Bronchial epithelial cell (primary cell): ENCODE data around the gene SNAP29. TPM values are rescaled to one million over a fixed set of nuclear protein-coding genes. Genes with fewer than 3 reads are reported as not detected.

Experiments
- DNase-seq: peaks from one replicate; pipeline ENCODE4 v3.0.0-alpha.2; 2010; ENCODE audit warnings: low read depth
- FAIRE-seq: peaks from 2 replicates; lab custom pipeline; 2011; peaks lifted over from hg19 to GRCh38; lab: Jason Lieb, UNC
- H3K27me3 ChIP-seq: 2 replicates; pipeline ENCODE4 v1.5.1; 2011; ENCODE audit warnings: low read length; ENCODE audit not compliant: control insufficient read depth, insufficient read depth
- H3K36me3 ChIP-seq: 2 replicates; pipeline ENCODE4 v1.5.1; 2011; ENCODE audit warnings: low read length; ENCODE audit not compliant: control insufficient read depth, insufficient read depth
- H3K4me3 ChIP-seq: 2 replicates; pipeline ENCODE4 v1.5.1; 2011; ENCODE audit warnings: mild to moderate bottlenecking, low read depth, low read length, control low read depth
- CTCF ChIP-seq: IDR thresholded peaks from 2 replicates; pipeline ENCODE4 v1.5.1; 2011; ENCODE audit warnings: mild to moderate bottlenecking, moderate library complexity, low read length, control low read depth, inconsistent platforms; ENCODE audit not compliant: insufficient read depth, severe bottlenecking
- total RNA-seq: library from RNA; depleted of rRNA; stranded (reverse); fragments of >200 nt; gene quantifications from 2 replicates; pipeline ENCODE4 v1.2.1, GENCODE V29; 2014

Gene SNAP29
- total RNA-seq, 1 donor from 2014 or later: 3.7 TPM

- H3K4me3 ChIP-seq: no peak overlapping the region
- FAIRE-seq (no peak), DNase-seq (no peak)
- H3K27me3 ChIP-seq: no peaks in the 10 kb centered on the region
- peaks cover 5% of the 10 kb centered on the region for H3K36me3 ChIP-seq
- TF ChIP-seq CTCF: no peak
Measured at GRCh38 chr22:20875296-20875695, 16.5 kb downstream of the SNAP29 start.

GRCh38 chr22:20877715-20878114 is 18.9 kb downstream of the SNAP29 start:
- no peak for DNase-seq
- no peak for TF ChIP-seq CTCF
- no peak for FAIRE-seq
- Histone ChIP-seq H3K36me3 (peaks cover 1% of the 10 kb centered on the region), H3K4me3 (no peak overlapping the region), H3K27me3 (no peaks in the 10 kb centered on the region)

GRCh38 chr22:20881231-20881630 is 22.4 kb downstream of the SNAP29 start:
- Histone ChIP-seq H3K36me3 (peaks cover 10% of the 10 kb centered on the region), H3K4me3 (no peak overlapping the region), H3K27me3 (no peaks in the 10 kb centered on the region)
- peak; percentile 59 for DNase-seq
- TF ChIP-seq CTCF: no peak
- no peak for FAIRE-seq

- H3K36me3 ChIP-seq: peaks cover 10% of the 10 kb centered on the region
- no peak for FAIRE-seq
Measured at GRCh38 chr22:20881869-20882815, 23.3 kb downstream of the SNAP29 start.

GRCh38 chr22:20882855-20883254 is 24.0 kb downstream of the SNAP29 start:
- Histone ChIP-seq H3K36me3 (peaks cover 10% of the 10 kb centered on the region), H3K4me3 (no peak overlapping the region), H3K27me3 (no peaks in the 10 kb centered on the region)
- TF ChIP-seq CTCF: no peak
- FAIRE-seq (no peak), DNase-seq (no peak)

More at GRCh38 chr22:20881869-20882815, 23.3 kb downstream of the SNAP29 start:
- Histone ChIP-seq H3K4me3 (no peak overlapping the region), H3K27me3 (no peaks in the 10 kb centered on the region)
- TF ChIP-seq CTCF: no peak
- DNase-seq: no peak
